Muscle layer of colon (tissue), 2 donors: ENCODE measurements around the gene CDC73.
"Not testable (repeated sequence)": the region's sequence is repeated elsewhere in the genome, so short reads cannot be mapped to it uniquely, and the experiment has no call there.

Experiments used
- H3K27ac ChIP-seq: one replicate; pipeline ENCODE4 v1.7.0; 2013; ENCODE audit warnings: low read depth, mild to moderate bottlenecking, low read length, moderate library complexity
- H3K27me3 ChIP-seq, 2 donors: one replicate each; pipeline ENCODE4 v1.7.0; 2013; ENCODE audit warnings: low read length in 2 of 2, mild to moderate bottlenecking in 2 of 2; ENCODE audit not compliant: insufficient read depth in 2 of 2, control insufficient read depth in 1 of 2
- H3K36me3 ChIP-seq: one replicate; pipeline ENCODE4 v1.7.0; 2013; ENCODE audit warnings: mild to moderate bottlenecking, low read length; ENCODE audit not compliant: insufficient read depth
- H3K4me1 ChIP-seq: one replicate; pipeline ENCODE4 v1.7.0; 2013; ENCODE audit warnings: mild to moderate bottlenecking, low read length; ENCODE audit not compliant: insufficient read depth
- H3K4me3 ChIP-seq, 2 donors: one replicate each; pipeline ENCODE4 v1.7.0; 2013; ENCODE audit warnings: low read length in 2 of 2, low read depth in 1 of 2, mild to moderate bottlenecking in 1 of 2, moderate library complexity in 1 of 2
- H3K9ac ChIP-seq: one replicate; pipeline ENCODE4 v1.7.0; 2013; ENCODE audit warnings: low read length
- H3K9me3 ChIP-seq: one replicate; pipeline ENCODE4 v1.7.0; 2013; ENCODE audit warnings: mild to moderate bottlenecking, low read length
- donor health status: abdominal sarcoma.
- donor health status: Adenocarcinoma of cecum.

The CDC73 gene

GRCh38 chr1:193211539-193211938 is 89.7 kb downstream of the CDC73 start:
- Histone ChIP-seq H3K9me3 (no peaks in the 10 kb centered on the region), H3K4me1 (no peaks in the 10 kb centered on the region), H3K36me3 (peaks cover 4% of the 10 kb centered on the region), H3K27ac (no peak overlapping the region), H3K27me3 (no peaks in the 10 kb centered on the region), H3K9ac (no peak overlapping the region), H3K4me3 (no peak overlapping the region)

- H3K9ac ChIP-seq: no peak overlapping the region
- H3K27me3 ChIP-seq: no peaks in the 10 kb centered on the region
- H3K27ac ChIP-seq: no peak overlapping the region
- H3K9me3 ChIP-seq: no peaks in the 10 kb centered on the region
- H3K4me3 ChIP-seq: no peak overlapping the region
- H3K36me3 ChIP-seq: peaks cover 4% of the 10 kb centered on the region
- H3K4me1 ChIP-seq: no peaks in the 10 kb centered on the region
These were observed 90.8 kb downstream of the CDC73 start for GRCh38 chr1:193212637-193213036.

GRCh38 chr1:193213998-193214397 is 92.2 kb downstream of the CDC73 start:
- no peaks in the 10 kb centered on the region for H3K27me3 ChIP-seq
- H3K4me3 ChIP-seq: no peak overlapping the region
- no peak overlapping the region for H3K27ac ChIP-seq
- no peaks in the 10 kb centered on the region for H3K4me1 ChIP-seq
- no peak overlapping the region for H3K9ac ChIP-seq
- H3K36me3 ChIP-seq: peaks cover 4% of the 10 kb centered on the region
- H3K9me3 ChIP-seq: no peaks in the 10 kb centered on the region

- no peaks in the 10 kb centered on the region for H3K27me3 ChIP-seq
- no peak overlapping the region for H3K27ac ChIP-seq
- peaks cover 4% of the 10 kb centered on the region for H3K36me3 ChIP-seq
- peaks cover 4% of the 10 kb centered on the region for H3K4me1 ChIP-seq
- no peak overlapping the region for H3K4me3 ChIP-seq
- no peaks in the 10 kb centered on the region for H3K9me3 ChIP-seq
- H3K9ac ChIP-seq: no peak overlapping the region
These were observed 95.1 kb downstream of the CDC73 start for GRCh38 chr1:193216920-193217319.

- Histone ChIP-seq H3K36me3 (peaks cover 4% of the 10 kb centered on the region), H3K27ac (no peak overlapping the region), H3K9ac (no peak overlapping the region), H3K27me3 (no peaks in the 10 kb centered on the region), H3K4me3 (no peak overlapping the region), H3K9me3 (no peaks in the 10 kb centered on the region), H3K4me1 (peaks cover 10% of the 10 kb centered on the region)
These were observed 97.6 kb downstream of the CDC73 start for GRCh38 chr1:193219391-193219790.

- no peaks in the 10 kb centered on the region for H3K27me3 ChIP-seq
- no peaks in the 10 kb centered on the region for H3K36me3 ChIP-seq
- H3K9ac ChIP-seq: no peak overlapping the region
- no peak overlapping the region for H3K27ac ChIP-seq
- H3K4me3 ChIP-seq: no peak overlapping the region
- no peaks in the 10 kb centered on the region for H3K9me3 ChIP-seq
- peaks cover 10% of the 10 kb centered on the region for H3K4me1 ChIP-seq
These were observed 99.8 kb downstream of the CDC73 start for GRCh38 chr1:193221651-193222050.

- peaks cover 10% of the 10 kb centered on the region for H3K4me1 ChIP-seq
- no peaks in the 10 kb centered on the region for H3K9me3 ChIP-seq
- no peak overlapping the region for H3K4me3 ChIP-seq
- H3K27me3 ChIP-seq: no peaks in the 10 kb centered on the region
- no peak overlapping the region for H3K27ac ChIP-seq
- no peaks in the 10 kb centered on the region for H3K36me3 ChIP-seq
- H3K9ac ChIP-seq: no peak overlapping the region
These were observed 100.3 kb downstream of the CDC73 start for GRCh38 chr1:193222056-193222615.

- Histone ChIP-seq H3K9ac (no peak overlapping the region), H3K27ac (no peak overlapping the region), H3K27me3 (no peaks in the 10 kb centered on the region), H3K36me3 (no peaks in the 10 kb centered on the region), H3K9me3 (no peaks in the 10 kb centered on the region), H3K4me1 (no peaks in the 10 kb centered on the region), H3K4me3 (no peak overlapping the region)
These were observed 107.3 kb downstream of the CDC73 start for GRCh38 chr1:193229136-193229535.

- not testable (repeated sequence) for H3K36me3 ChIP-seq, H3K27me3 ChIP-seq, H3K9ac ChIP-seq, H3K4me3 ChIP-seq, H3K27ac ChIP-seq, H3K4me1 ChIP-seq, H3K9me3 ChIP-seq
These were observed 109.3 kb downstream of the CDC73 start for GRCh38 chr1:193231146-193231545.

- peaks cover 5% of the 10 kb centered on the region for H3K36me3 ChIP-seq
- no peak overlapping the region for H3K9ac ChIP-seq
- no peak overlapping the region for H3K4me3 ChIP-seq
- no peaks in the 10 kb centered on the region for H3K9me3 ChIP-seq
- H3K4me1 ChIP-seq: no peaks in the 10 kb centered on the region
- no peak overlapping the region for H3K27ac ChIP-seq
- H3K27me3 ChIP-seq: no peaks in the 10 kb centered on the region
These were observed 112.7 kb downstream of the CDC73 start for GRCh38 chr1:193234530-193234929.

GRCh38 chr1:193237381-193237978 is 115.6 kb downstream of the CDC73 start:
- H3K36me3 ChIP-seq: peaks cover 5% of the 10 kb centered on the region
- no peaks in the 10 kb centered on the region for H3K9me3 ChIP-seq
- H3K27ac ChIP-seq: no peak overlapping the region
- H3K4me1 ChIP-seq: no peaks in the 10 kb centered on the region
- no peaks in the 10 kb centered on the region for H3K27me3 ChIP-seq
- no peak overlapping the region for H3K9ac ChIP-seq
- H3K4me3 ChIP-seq: no peak overlapping the region

- no peak overlapping the region for H3K4me3 ChIP-seq
- H3K27ac ChIP-seq: no peak overlapping the region
- H3K9me3 ChIP-seq: no peaks in the 10 kb centered on the region
- peaks cover 5% of the 10 kb centered on the region for H3K36me3 ChIP-seq
- no peaks in the 10 kb centered on the region for H3K4me1 ChIP-seq
- H3K27me3 ChIP-seq: no peaks in the 10 kb centered on the region
- H3K9ac ChIP-seq: no peak overlapping the region
These were observed 118.8 kb downstream of the CDC73 start for GRCh38 chr1:193240609-193241008.
